Mononuclear cell (primary cell): ENCODE measurements around the gene CYP8B1. TPM values are rescaled to one million over a fixed set of nuclear protein-coding genes. Genes with fewer than 3 reads are reported as not detected.

Source experiments
- H3K27me3 ChIP-seq: 2 replicates; pipeline ENCODE4 v1.6.0; 2011; ENCODE audit warnings: low read length, control low read depth; ENCODE audit not compliant: insufficient read depth
- H3K4me1 ChIP-seq: 2 replicates; pipeline ENCODE4 v1.5.1; 2011; ENCODE audit warnings: mild to moderate bottlenecking, low read length, control low read depth; ENCODE audit not compliant: insufficient read depth
- H3K4me3 ChIP-seq: 2 replicates; pipeline ENCODE4 v1.5.1; 2011; ENCODE audit warnings: mild to moderate bottlenecking, low read length, moderate library complexity
- H3K9me3 ChIP-seq: 2 replicates; pipeline ENCODE4 v1.5.1; 2011; ENCODE audit warnings: low read depth, mild to moderate bottlenecking, control low read depth, low read length
- total RNA-seq: library from RNA; depleted of rRNA; stranded (reverse); fragments of >200 nt; gene quantifications from one replicate; pipeline ENCODE4 v1.2.3, GENCODE V29; 2012

CYP8B1 gene
- total RNA-seq, 1 donor: under 0.01 TPM

GRCh38 chr3:42850263-42850662 lies 25.4 kb downstream of the CYP8B1 start:
- H3K27me3 ChIP-seq: no peaks in the 10 kb centered on the region
- H3K4me1 ChIP-seq: peaks cover 20% of the 10 kb centered on the region
- no peaks in the 10 kb centered on the region for H3K9me3 ChIP-seq
- H3K4me3 ChIP-seq: no peak overlapping the region

- Histone ChIP-seq H3K4me1 (peaks cover 20% of the 10 kb centered on the region), H3K4me3 (no peak overlapping the region), H3K27me3 (no peaks in the 10 kb centered on the region), H3K9me3 (no peaks in the 10 kb centered on the region)
Observed at GRCh38 chr3:42849017-42849416, 26.7 kb downstream of the CYP8B1 start.

- no peaks in the 10 kb centered on the region for H3K27me3 ChIP-seq
- H3K4me1 ChIP-seq: peaks cover 20% of the 10 kb centered on the region
- H3K9me3 ChIP-seq: no peaks in the 10 kb centered on the region
- H3K4me3 ChIP-seq: no peak overlapping the region
Observed at GRCh38 chr3:42847731-42848130, 27.9 kb downstream of the CYP8B1 start.

- H3K4me1 ChIP-seq: peaks cover 20% of the 10 kb centered on the region
- no peaks in the 10 kb centered on the region for H3K27me3 ChIP-seq
- no peak overlapping the region for H3K4me3 ChIP-seq
- no peaks in the 10 kb centered on the region for H3K9me3 ChIP-seq
Observed at GRCh38 chr3:42846685-42847522, 28.8 kb downstream of the CYP8B1 start.

- Histone ChIP-seq H3K9me3 (no peaks in the 10 kb centered on the region), H3K4me3 (no peak overlapping the region), H3K4me1 (peaks cover 20% of the 10 kb centered on the region), H3K27me3 (no peaks in the 10 kb centered on the region)
Observed at GRCh38 chr3:42844815-42845214, 30.9 kb downstream of the CYP8B1 start.

- Histone ChIP-seq H3K4me1 (peaks cover 20% of the 10 kb centered on the region), H3K27me3 (no peaks in the 10 kb centered on the region), H3K4me3 (no peak overlapping the region), H3K9me3 (no peaks in the 10 kb centered on the region)
Observed at GRCh38 chr3:42844412-42844713, 31.3 kb downstream of the CYP8B1 start.

GRCh38 chr3:42843713-42844411 lies 31.8 kb downstream of the CYP8B1 start:
- Histone ChIP-seq H3K4me3 (no peak overlapping the region), H3K27me3 (no peaks in the 10 kb centered on the region), H3K9me3 (no peaks in the 10 kb centered on the region), H3K4me1 (peaks cover 20% of the 10 kb centered on the region)

GRCh38 chr3:42841332-42841731 lies 34.3 kb downstream of the CYP8B1 start:
- Histone ChIP-seq H3K4me1 (peaks cover 5% of the 10 kb centered on the region), H3K27me3 (no peaks in the 10 kb centered on the region), H3K4me3 (no peak overlapping the region), H3K9me3 (no peaks in the 10 kb centered on the region)

GRCh38 chr3:42839616-42840015 lies 36.1 kb downstream of the CYP8B1 start:
- Histone ChIP-seq H3K9me3 (no peaks in the 10 kb centered on the region), H3K4me3 (no peak overlapping the region), H3K27me3 (no peaks in the 10 kb centered on the region), H3K4me1 (no peaks in the 10 kb centered on the region)

GRCh38 chr3:42838571-42838970 lies 37.1 kb downstream of the CYP8B1 start:
- no peaks in the 10 kb centered on the region for H3K27me3 ChIP-seq
- no peak overlapping the region for H3K4me3 ChIP-seq
- no peaks in the 10 kb centered on the region for H3K4me1 ChIP-seq
- no peaks in the 10 kb centered on the region for H3K9me3 ChIP-seq

GRCh38 chr3:42836150-42837123 lies 39.2 kb downstream of the CYP8B1 start:
- Histone ChIP-seq H3K27me3 (no peaks in the 10 kb centered on the region), H3K4me1 (no peaks in the 10 kb centered on the region), H3K9me3 (no peaks in the 10 kb centered on the region), H3K4me3 (no peak overlapping the region)

- no peaks in the 10 kb centered on the region for H3K9me3 ChIP-seq
- no peaks in the 10 kb centered on the region for H3K27me3 ChIP-seq
- H3K4me1 ChIP-seq: no peaks in the 10 kb centered on the region
- no peak overlapping the region for H3K4me3 ChIP-seq
Observed at GRCh38 chr3:42831321-42831713, 44.4 kb downstream of the CYP8B1 start.

GRCh38 chr3:42830437-42831320 lies 45.0 kb downstream of the CYP8B1 start:
- no peak overlapping the region for H3K4me3 ChIP-seq
- H3K27me3 ChIP-seq: no peaks in the 10 kb centered on the region
- H3K9me3 ChIP-seq: no peaks in the 10 kb centered on the region
- H3K4me1 ChIP-seq: no peaks in the 10 kb centered on the region
